Left kidney (tissue), 2 donors: Measurements from ENCODE around the gene JADE1. TPM values are rescaled to one million over a fixed set of nuclear protein-coding genes. Genes with fewer than 3 reads are reported as not detected.

Experiments
- DNase-seq: peaks from one replicate; pipeline ENCODE4 v3.0.0-alpha.2; 2013
- polyA plus RNA-seq: library from polyadenylated mRNA; unstranded; fragments of 120-200 nt; gene quantifications from one replicate; pipeline ENCODE4 v1.2.1, GENCODE V29; 2013; ENCODE audit not compliant: insufficient read length

JADE1 gene
- polyA plus RNA-seq, 1 donor, result 50.3 TPM

DNA sequence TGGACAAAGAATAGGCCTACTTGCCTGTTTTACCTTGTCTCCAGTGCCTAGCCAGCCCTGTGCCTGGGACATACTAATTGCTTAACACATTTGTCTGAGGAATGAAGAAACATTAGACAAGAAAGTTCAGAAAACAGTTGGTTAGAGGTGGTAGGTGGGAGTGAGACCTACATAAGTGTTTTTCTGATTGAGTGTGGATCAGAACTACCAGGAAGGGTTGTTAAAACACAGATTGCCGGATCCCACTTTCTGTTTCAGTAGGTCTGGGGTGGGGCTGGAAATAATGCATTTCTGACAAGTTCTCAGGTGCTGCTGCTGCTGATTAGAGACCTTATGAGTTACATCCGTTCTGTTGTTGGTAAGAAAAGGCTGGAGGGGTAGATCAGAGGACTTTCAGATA lies 5.7 kb upstream of the JADE1 start:
- no peak for DNase-seq

- peak; percentile 41 for DNase-seq
Observed at GRCh38 chr4:128810331-128810870, 901 bp downstream of the JADE1 start.

GRCh38 chr4:128810871-128811570 lies 1.5 kb downstream of the JADE1 start:
- DNase-seq, result peak; percentile 88

- DNase-seq, result peak; percentile 84
Observed at GRCh38 chr4:128811571-128812441, 2.3 kb downstream of the JADE1 start.

DNA sequence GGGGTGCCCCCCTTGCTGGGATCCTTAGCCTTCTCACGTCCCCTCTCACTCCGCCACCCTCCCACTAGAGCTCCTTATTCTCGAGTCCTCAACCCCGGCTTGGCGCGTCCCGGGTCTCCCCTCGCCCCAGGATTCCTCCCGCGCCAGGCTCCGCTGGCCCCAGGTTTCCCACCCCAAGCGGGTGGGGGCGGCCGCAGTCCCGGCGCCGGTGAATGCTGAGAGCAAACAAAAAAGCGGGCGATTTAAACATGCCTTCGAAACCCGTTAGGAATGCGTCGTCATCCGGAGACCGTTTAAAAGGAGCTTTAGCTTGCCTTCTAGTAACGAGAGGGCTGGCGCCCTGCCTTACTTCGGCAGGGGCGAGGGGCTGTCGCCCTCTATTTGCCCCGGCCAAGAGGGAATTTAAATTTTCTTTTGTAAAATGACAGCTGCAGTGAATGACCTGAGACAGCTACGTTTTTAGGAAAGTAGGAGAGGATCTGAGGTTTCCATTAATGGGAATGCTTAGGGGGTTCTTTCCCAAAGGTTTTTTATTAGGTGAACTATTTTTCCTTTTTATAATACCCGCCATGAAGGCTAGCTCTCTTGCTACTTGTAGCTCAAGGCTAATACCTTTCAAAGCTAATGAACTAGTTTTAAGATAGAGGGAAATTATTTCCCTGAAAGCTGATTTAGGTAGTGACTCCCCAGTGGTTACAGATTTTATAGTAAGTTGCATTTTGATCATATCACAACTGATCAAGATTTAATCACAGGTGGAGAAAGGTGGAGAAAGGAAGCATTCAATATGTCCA lies 3.1 kb downstream of the JADE1 start:
- peak; percentile 73 for DNase-seq

GRCh38 chr4:128813965-128814364 lies 4.5 kb downstream of the JADE1 start:
- DNase-seq, result no peak

DNA sequence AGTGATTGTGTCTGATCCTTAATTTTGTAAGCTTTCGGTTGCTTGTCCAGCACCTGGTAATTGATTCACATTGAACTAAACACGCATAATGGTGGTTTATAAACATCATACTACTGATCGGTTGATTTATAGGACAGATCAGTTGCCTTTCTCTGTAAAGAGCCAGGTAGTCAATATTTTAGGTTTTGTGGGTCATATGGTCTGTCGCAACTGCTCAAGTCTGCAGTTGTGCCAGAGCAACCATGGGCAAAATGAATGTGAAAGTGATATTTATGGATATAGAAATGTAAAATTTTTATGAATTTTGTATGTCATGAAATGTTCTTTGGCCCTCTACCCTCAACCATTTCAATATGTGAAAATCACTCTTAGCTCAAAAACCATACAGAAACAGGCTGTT lies 8.9 kb downstream of the JADE1 start:
- DNase-seq, result no peak

DNA sequence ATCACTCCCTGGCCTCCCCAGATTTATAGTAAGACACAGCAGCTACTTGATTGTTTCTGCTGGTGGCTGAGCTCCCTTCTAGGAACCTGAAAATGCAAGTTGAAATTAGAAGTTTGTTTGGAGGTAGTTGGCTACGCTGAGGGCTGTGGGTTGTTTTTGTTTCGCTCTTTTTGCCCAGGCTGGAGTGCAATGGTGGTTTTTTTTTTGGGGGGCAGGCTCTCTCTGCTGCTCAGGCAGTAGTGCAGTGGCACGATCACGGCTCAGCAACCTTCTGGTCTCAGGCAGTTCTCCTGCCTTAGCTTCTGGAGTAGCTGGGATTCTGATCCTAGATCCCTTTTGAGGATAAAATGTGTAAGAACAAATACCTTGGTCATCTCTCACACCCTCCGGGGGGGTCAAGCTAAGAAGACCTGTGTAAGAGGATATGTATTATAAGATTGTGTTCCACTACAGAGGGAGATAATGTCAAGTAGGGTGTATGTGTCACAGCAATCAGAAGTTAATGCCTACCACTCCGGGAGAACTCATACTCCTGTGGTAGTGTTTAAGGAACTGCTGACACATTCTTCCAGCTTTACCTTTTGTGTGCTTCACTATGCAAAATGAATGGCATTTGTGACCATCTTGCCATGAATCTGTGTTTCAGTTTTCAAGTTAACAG lies 9.7 kb downstream of the JADE1 start:
- DNase-seq, result no peak

DNA sequence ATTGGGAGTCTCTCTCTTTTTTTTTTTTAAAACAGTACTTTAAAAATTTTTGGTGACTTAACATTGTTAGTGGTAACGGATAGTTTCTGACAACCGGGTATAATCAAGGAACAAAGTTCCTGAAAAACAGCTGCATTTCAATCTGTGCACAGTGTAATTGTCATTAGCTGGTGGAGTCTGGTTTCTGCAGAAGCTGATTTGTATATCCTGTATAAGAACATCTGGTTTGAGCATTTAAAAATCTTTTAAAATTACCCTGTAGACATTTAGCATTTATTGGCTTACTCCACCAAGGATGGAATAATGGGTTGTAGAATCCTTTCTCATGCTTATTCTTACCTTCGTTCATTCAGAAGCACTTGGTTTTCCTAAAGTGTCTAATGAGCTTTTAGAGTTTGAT lies 11.2 kb downstream of the JADE1 start:
- no peak for DNase-seq

DNA sequence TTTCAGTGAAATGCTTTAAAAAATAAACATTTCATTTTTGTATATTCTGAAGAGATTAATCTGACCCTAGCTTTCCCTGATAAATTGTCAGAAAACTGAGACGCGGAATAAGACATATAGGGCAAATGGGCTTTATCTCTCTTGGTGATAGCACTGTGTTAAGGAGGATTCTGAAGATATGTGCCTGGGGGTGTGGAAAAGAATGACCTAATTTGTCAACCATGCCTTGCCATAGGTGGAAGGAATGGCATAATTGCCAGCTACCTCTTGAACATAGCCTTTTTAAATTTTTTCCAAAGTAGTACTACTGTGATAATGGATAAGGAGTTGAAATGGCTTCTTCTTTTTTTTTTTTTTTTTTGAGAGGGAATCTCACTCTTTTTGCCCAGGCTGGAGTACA lies 11.7 kb downstream of the JADE1 start:
- no peak for DNase-seq

GRCh38 chr4:128823025-128823661 lies 13.6 kb downstream of the JADE1 start:
- no peak for DNase-seq

DNA sequence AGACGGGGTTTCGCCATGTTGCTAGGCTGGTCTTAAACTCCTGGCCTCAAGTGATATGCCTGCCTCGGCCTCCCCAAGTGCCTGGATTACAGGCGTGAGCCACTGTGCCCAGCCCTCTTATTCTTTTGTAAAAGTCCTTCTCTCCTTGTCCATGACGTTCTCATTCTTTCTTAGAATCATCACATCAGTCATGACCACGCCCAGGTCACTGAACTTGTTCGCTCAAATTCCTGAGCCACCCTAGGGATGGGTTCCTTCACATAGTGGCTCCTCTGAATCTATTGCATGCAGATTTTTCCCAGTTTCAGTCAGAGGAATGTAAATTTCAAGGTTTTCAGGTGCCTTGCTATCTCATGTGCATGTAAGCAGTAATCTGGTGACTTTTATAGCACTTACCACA lies 15.7 kb downstream of the JADE1 start:
- DNase-seq, result no peak

GRCh38 chr4:128827296-128827695 lies 17.8 kb downstream of the JADE1 start:
- no peak for DNase-seq

DNA sequence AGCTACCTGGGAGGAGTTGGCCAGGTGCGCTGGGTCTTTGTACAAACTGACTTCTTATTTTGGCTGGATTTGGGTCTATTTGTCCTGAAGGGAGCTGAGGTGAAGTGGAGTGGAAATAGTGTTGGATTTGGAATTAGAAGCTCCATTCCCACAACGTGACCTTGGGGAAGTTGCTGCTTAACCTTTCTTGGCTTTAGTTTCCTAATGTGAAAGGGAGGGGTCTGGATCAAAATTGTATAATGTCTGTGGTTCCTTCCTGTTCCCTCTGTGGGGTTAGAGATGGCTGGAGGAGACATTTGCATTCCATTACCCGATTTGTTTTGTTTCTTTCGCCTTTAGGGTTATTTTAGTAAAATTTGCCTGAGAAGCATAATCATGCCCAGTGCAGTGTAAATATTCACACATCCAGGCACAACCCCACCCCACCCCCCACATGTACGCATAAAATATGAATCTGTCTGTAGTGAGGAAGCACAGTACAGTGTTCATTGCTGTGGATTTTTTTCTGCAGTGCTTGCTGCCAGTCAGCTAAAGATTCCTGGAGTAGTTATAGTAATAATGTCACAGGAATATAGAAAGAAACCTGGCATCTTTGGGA lies 21.5 kb downstream of the JADE1 start:
- no peak for DNase-seq

DNA sequence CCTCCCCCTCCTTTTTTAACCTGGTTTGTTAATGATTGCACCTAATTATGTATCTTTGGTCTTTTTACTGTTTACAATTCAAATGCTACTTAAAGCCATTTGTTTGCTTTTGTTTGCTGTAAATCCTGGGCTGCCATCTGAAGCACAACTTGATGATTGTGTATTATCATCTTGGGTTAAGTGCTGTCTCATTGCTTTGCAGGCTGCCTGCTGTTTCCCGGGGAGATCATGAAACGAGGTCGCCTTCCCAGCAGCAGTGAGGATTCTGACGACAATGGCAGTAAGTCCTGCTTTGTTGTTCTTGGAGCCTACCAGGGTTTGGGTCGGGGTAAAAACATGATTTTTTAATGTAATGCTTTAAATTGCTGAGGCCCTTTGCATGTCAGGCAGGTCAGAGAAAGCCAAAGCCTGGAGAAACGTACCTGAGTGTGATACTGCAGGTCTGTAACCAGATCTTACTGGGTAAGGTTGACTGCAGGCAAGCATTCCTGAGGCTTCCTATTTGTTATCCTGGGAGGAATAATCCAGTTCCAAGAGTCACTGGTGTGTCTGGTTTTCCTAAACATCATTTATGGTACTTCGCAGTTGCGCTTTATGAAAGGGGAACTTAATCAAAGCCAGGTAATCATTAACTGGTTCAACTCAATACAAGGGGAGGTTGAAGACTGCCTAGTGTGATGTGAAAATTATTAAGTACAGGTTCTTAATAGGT lies 22.2 kb downstream of the JADE1 start:
- peak; percentile 41 for DNase-seq

- DNase-seq, result no peak
Observed at GRCh38 chr4:128832243-128832625, 22.7 kb downstream of the JADE1 start.

- no peak for DNase-seq
Observed at GRCh38 chr4:128835498-128836222, 26.2 kb downstream of the JADE1 start.

- DNase-seq, result no peak
Observed at GRCh38 chr4:128837198-128837597, 27.7 kb downstream of the JADE1 start.

- DNase-seq, result no peak
Observed at GRCh38 chr4:128837679-128838078, 28.2 kb downstream of the JADE1 start.
